ENCODE results near the gene ADGRL2.

Gene ADGRL2

GRCh38 chr1:81806432-81806770 is 5.7 kb downstream of the ADGRL2 start:
- DNase-seq (ENCODE audit: low read depth): no peak

- no peak for DNase-seq (ENCODE audit: low read depth)
Observed at GRCh38 chr1:81808760-81809159, 8.0 kb downstream of the ADGRL2 start.

GRCh38 chr1:81809808-81810207 is 9.1 kb downstream of the ADGRL2 start:
- no peak for DNase-seq (ENCODE audit: low read depth)

- DNase-seq (ENCODE audit: low read depth): no peak
Observed at GRCh38 chr1:81811757-81812371, 11.1 kb downstream of the ADGRL2 start.

GRCh38 chr1:81812712-81813111 is 12.0 kb downstream of the ADGRL2 start:
- no peak for DNase-seq (ENCODE audit: low read depth)

GRCh38 chr1:81813691-81814090 is 13.0 kb downstream of the ADGRL2 start:
- DNase-seq (ENCODE audit: low read depth): no peak

- DNase-seq (ENCODE audit: low read depth): no peak
Observed at GRCh38 chr1:81819613-81820012, 18.9 kb downstream of the ADGRL2 start.

- DNase-seq (ENCODE audit: low read depth): no peak
Observed at GRCh38 chr1:81820765-81821164, 20.0 kb downstream of the ADGRL2 start.

GRCh38 chr1:81823082-81823481 is 22.3 kb downstream of the ADGRL2 start:
- DNase-seq (ENCODE audit: low read depth): no peak

GRCh38 chr1:81824759-81825158 is 24.0 kb downstream of the ADGRL2 start:
- DNase-seq (ENCODE audit: low read depth): no peak

- DNase-seq (ENCODE audit: low read depth): no peak
Observed at GRCh38 chr1:81827942-81828341, 27.2 kb downstream of the ADGRL2 start.

- DNase-seq (ENCODE audit: low read depth): no peak
Observed at GRCh38 chr1:81832573-81832972, 31.8 kb downstream of the ADGRL2 start.

GRCh38 chr1:81833722-81834121 is 33.0 kb downstream of the ADGRL2 start:
- DNase-seq (ENCODE audit: low read depth): no peak

- no peak for DNase-seq (ENCODE audit: low read depth)
Observed at GRCh38 chr1:81834268-81834667, 33.5 kb downstream of the ADGRL2 start.

- DNase-seq (ENCODE audit: low read depth): no peak
Observed at GRCh38 chr1:81834921-81835698, 34.4 kb downstream of the ADGRL2 start.

GRCh38 chr1:81836007-81836626 is 35.4 kb downstream of the ADGRL2 start:
- DNase-seq (ENCODE audit: low read depth): no peak

GRCh38 chr1:81838600-81839218 is 38.0 kb downstream of the ADGRL2 start:
- no peak for DNase-seq (ENCODE audit: low read depth)

GRCh38 chr1:81840805-81841204 is 40.1 kb downstream of the ADGRL2 start:
- DNase-seq (ENCODE audit: low read depth): no peak

GRCh38 chr1:81841795-81842194 is 41.1 kb downstream of the ADGRL2 start:
- no peak for DNase-seq (ENCODE audit: low read depth)

GRCh38 chr1:81844477-81844876 is 43.7 kb downstream of the ADGRL2 start:
- no peak for DNase-seq (ENCODE audit: low read depth)

- no peak for DNase-seq (ENCODE audit: low read depth)
Observed at GRCh38 chr1:81846630-81847029, 45.9 kb downstream of the ADGRL2 start.

GRCh38 chr1:81847063-81847462 is 46.3 kb downstream of the ADGRL2 start:
- DNase-seq (ENCODE audit: low read depth): no peak

Data from activated T-cell treated with anti-CD3 and anti-CD28 coated beads for 1 hour (primary cell).